NCI-H2196 treated with DMSO at 0.1 percent for 48 hours (cell line): Measurements from ENCODE around the gene LRP8.

ENCODE experiments used
- DNase-seq: peaks from one replicate; lab custom pipeline; 2025; ENCODE audit not compliant: unreplicated experiment; lab: John Stamatoyannopoulos, UW

The LRP8 gene

DNA sequence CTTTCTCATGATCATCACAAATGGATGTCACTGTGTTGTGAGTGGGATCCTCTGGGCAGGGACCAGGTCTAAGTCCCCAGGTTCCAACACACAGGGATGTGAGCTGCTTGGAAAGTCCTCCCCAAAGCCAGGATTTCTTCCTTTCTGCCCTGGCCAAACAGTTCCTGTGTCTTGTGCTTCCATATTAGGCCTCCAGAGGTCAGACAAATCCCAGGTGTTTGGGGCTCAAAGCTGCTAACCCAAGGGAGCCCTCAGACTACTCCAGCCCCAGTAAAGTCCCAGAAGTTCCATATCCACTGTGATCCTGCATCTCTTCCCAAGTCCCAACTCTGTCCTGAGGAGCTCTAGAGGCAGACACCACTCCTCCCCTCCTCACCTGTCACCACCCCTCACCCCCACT, 61.8 kb downstream of the LRP8 start:
- no peak for DNase-seq

DNA sequence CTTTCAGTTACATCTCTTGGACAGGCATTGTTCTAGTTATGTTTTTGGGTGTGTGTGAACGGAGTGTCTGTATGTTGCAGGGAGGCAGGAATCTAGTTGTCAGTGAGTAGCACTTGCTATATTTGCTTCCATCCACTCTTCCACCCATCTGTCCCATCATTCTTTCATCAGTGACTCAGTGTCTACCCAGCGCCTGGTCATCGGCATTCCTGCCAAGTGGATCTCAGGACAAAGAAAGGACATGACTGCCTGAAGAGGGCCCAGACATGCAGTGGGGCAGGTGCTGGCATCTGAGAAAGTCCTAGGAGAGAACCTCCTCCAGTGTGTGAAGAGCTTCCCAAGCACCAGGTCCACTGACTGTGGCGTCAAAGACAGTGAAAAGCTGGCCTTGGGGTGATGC, 62.3 kb downstream of the LRP8 start:
- DNase-seq, result no peak

GRCh38 chr1:53264048-53264447, 63.8 kb downstream of the LRP8 start:
- DNase-seq, result no peak

DNA sequence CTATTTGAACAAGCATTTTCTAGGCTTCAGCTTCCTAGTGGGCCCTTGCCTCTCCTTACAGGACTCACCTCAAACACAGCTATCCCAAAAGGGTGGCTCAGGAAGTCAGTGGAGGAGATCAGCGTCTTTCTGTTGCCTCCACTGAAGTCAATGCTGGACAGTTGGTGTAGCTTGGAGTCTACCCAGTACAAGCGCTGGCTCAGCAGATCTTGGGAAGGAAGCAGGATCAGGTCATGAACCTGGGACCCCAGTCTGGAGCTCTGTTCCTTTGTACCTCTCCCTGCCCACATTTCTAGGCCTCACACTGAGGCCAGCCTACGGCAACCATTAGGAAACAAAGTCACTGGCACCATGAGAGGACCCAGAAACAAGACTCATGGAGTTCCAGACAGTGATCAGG, 65.9 kb downstream of the LRP8 start:
- DNase-seq, result no peak

DNA sequence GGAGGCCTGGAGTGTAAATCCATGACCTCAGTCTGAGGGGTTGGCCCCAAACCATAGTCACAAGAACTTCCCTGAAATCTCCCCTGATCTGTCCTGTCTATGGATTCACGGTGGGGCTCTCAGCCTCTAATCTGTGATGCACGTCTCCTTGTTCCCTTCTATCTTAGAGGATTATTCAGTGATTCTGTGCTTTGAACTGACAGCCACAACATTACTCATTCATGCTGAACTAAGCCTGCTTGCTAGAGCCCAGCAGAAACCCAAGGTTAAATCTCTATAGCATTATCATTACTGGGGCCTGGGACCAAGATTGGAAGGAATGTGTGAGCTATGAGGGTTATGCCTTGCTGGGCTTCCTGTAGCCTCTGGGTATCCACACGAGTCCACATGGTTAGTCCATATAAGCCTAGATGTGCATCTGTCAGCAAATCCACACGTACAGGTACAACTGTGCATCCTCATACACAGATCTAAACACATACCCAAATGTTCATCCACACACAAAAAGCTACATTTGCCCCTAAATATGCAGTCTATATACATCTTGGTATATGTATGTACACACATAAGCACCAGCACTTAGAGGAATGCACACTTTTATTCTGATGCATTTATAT, 67.1 kb downstream of the LRP8 start:
- no peak for DNase-seq

DNA sequence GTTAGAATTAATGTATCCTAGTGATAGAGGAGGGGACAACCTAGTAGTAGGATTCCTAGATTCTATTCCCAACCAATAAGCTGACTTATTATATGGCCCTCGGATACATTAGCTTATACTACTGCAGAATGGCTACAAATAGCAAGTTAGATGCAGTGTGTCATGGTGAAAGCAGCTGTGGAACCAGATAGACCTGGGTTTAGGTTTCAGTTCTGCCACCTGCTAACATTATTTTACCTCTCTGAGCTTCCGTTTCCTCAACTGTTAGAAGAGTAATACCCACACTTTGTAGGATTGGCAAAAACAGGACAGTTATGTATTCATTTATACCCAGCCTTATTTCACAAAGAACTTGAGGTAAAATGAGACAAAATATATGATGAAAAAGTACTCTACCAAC, 67.9 kb downstream of the LRP8 start:
- no peak for DNase-seq

GRCh38 chr1:53258216-53258615, 69.7 kb downstream of the LRP8 start:
- no peak for DNase-seq

- DNase-seq, result no peak
Observed at GRCh38 chr1:53257454-53258081, 70.3 kb downstream of the LRP8 start.

DNA sequence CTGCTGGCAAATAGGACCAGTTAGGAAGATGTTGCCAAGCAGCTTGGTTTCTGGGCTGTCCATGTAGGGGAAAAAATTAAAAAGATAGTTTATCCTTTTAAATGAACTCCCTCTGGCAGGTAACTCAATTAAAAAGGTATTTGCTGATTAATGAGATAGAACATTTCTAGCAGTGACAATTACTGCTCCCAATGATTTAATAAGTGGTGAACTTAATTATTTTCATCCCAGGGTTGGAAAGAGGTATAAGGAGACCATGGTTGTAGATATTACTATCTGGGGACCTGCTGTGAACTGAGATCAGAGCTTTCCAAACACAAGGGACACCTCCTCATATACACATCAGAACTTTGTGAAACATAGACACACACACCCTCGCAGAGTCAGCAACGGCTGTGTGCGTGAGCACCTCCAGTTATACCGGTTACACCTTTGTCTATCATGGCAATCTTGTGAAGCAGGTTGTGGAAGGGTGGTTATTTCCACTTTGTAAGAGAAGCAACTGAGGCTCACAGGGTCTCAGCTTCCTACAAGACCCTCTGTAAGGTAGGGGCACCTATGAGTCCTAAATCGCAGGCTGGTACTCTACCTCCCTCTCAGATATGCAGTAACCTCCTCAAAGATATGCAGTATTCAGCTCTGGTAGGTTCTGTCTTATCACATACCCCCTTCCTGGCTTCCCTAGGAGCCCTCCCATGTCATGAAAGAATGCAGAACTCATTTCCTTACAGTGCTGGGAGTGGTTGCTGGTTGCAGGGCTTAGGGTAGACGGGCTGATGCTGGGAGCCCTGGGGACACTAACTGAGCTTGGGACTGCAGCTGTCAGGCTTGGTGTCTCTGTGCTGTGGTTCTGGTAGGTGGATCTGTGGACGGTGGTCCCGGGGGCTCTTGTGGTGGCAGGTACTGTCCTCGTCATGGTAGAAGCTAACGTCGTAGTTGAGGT, 71.1 kb downstream of the LRP8 start:
- DNase-seq, result no peak

DNA sequence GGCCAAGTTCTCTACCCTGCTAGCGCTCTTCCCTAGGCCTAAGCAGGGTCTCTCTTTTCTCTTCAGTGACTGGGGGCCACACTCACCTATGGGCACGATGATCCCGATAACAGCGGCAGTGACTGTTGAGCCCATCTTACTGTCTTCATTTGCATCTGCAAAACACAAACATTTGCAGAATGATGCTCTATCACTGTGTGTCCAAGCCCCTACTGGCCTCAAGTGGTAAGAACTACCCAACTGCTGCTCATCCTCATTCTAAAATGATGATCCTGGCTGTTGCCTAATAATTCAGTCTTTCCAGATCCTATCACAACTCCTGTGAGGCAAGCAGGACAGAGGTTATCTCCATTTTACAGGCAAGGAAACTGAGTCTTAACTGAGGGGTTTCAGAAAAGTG, 72.8 kb downstream of the LRP8 start:
- DNase-seq, result no peak

DNA sequence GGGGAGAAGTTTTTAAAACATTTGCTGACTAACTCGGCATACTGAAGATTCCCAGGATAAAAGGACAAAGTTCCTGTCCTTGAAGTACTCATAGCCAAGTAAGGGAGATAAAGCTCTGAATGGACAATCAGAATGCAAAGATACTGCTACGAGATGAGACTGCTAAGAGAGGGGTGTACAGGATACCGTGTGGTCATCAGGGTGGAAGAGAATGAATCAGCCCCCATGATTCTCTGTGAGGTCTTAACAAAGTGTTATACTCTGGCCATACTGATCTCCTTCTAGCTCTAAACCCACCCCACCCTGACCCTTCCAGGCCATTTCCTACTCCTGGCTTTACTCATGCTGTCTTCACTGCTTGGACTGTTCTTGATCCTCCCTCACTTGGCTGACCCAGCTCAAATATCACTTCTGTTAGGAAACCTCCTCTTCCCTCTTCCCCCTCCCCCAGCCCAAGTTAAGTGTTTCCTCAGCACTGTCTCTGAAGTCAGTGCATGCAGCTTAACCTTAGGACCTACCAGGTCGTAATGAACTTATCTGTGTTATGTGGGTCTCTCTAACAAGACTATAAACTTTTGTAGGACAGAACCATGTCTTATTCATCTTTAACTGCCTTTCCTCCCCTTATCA, 73.7 kb downstream of the LRP8 start:
- no peak for DNase-seq

GRCh38 chr1:53250325-53250724, 77.5 kb downstream of the LRP8 start:
- no peak for DNase-seq

DNA sequence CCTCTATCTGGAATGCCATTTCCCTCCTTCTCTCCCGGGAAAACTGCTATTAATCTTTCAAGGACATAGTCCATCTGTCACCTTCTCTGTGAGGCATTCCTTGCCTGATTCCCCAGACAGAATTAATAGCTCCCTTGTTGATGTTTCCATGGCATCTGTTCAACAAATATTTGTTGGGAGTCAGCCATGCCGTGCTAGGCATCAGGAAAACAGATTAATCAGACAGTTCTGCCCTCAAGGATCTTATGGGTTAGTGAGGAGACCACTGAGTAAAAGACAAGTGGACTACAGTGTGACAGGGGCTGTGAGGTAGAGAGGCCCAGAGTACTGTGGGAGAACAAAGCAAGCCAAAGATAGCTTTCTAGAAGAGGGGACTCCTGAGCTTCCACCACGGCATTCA, 78.2 kb downstream of the LRP8 start:
- no peak for DNase-seq

GRCh38 chr1:53246261-53247134, 81.4 kb downstream of the LRP8 start:
- DNase-seq, result no peak

- DNase-seq, result no peak
Observed at GRCh38 chr1:53244141-53244540, 83.7 kb downstream of the LRP8 start.

DNA sequence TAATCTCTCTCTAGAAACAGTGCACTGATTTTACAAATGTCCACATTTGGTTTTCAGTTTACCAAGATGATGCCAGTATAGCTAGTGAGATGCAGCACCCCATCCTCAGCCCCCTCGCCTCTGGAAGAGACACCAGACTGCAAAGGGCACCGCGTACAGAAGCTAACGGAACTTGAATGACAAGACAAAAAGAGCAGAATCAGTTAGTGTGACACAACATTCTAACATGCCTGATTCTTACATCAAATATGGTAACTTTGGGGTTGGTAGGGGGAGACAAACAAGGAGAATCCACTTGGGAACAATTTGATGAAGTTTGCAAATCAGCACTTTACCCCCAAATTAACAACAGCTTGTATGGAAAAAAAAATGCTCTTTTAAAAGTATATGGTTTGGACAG, 85.5 kb downstream of the LRP8 start:
- DNase-seq, result no peak

DNA sequence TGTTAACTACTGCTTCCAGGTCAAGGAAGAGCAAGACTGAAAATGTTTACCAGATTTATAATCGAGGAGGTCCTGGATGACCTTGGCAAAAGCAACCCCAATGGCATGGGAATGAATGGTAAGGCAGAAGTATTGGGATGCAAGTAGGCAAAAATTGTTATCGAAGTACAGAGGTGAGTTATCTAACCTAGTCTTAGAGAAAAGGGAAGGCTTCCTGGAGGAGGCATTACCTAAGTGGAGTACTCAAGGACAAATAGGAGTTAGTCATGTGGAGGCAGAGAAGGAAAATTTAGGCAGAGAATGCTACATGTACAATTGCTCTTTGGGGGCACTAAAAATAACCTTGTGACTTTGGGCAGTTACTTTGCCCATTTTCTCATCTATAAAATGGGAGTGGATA, 86.0 kb downstream of the LRP8 start:
- DNase-seq, result no peak

DNA sequence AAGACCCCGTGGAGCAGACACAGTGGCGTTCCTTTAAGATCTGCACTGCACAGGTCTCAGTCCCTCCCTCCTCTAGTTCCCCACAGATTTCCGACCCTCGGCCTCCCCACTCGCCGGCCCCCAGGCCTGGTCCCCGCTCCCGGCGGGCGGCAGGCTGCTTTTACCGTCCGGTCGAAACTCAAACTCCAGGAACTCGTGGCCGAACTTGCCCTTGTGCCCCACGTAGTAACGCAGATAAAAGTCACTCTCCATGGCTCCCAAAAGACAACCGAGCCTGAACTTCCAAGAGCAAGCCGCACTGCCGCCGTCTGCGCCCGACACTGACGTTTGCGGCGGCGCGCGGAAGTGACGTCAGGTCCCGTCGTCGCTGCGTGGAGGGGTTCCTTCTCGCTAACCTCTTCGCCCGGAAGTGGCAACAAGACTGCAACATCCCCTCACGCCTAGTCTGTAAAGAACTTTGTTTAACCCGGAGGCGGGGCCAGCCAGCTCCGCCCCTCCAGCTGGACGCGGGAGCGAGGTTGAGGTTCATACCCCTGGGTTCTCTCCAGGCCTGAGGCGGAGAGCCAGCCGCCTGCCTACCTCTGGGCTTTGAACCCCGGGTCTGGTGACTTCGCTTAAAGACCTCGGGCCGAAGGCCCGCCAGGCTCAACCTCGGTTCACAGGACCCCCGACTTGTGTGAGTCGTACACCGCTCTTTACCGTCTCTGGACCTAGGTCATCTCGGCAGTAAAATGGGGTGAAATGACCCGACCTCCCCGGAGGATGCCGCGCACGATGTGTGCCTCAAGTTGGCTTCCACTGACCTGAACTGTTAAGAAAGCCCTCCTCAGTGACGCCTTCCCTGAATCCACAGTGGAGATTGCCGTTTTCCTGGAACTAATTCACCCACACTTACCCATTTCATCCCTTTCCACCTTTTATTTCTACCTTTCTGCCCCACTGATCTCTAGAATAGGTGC, 89.4 kb downstream of the LRP8 start, which contains the start of gene MAGOH:
Gene MAGOH (minus strand): TSS at position 322 of the 959 bp plus-strand sequence. CDS start 70 bp downstream, at position 252.
- peak; percentile 85 for DNase-seq

- no peak for DNase-seq
Observed at GRCh38 chr1:53237638-53238037, 90.2 kb downstream of the LRP8 start.

- no peak for DNase-seq
Observed at GRCh38 chr1:53220962-53221286, 106.9 kb downstream of the LRP8 start.
